Fibroblast of upper back skin (primary cell): ENCODE data around the gene MPZL1.

Experiments used
- DNase-seq: peaks from one replicate; pipeline ENCODE4 v3.0.0-alpha.2; 2013

Gene MPZL1

GRCh38 chr1:167751676-167752075 lies 29.9 kb downstream of the MPZL1 start:
- no peak for DNase-seq

GRCh38 chr1:167752219-167752985 lies 30.6 kb downstream of the MPZL1 start:
- peak; percentile 49 for DNase-seq

GRCh38 chr1:167755654-167756053 lies 33.9 kb downstream of the MPZL1 start:
- DNase-seq, result no peak

GRCh38 chr1:167756730-167757405 lies 35.1 kb downstream of the MPZL1 start:
- DNase-seq, result no peak

- DNase-seq, result no peak
Measured at GRCh38 chr1:167757433-167758309, 35.9 kb downstream of the MPZL1 start.

- DNase-seq, result no peak
Measured at GRCh38 chr1:167761400-167761799, 39.6 kb downstream of the MPZL1 start.

GRCh38 chr1:167762061-167762746 lies 40.4 kb downstream of the MPZL1 start:
- DNase-seq, result no peak

GRCh38 chr1:167763525-167764220 lies 41.9 kb downstream of the MPZL1 start:
- no peak for DNase-seq

- no peak for DNase-seq
Measured at GRCh38 chr1:167764458-167765330, 42.9 kb downstream of the MPZL1 start.

GRCh38 chr1:167765496-167765895 lies 43.7 kb downstream of the MPZL1 start:
- DNase-seq, result no peak

- DNase-seq, result no peak
Measured at GRCh38 chr1:167766538-167766937, 44.8 kb downstream of the MPZL1 start.

GRCh38 chr1:167767761-167768160 lies 46.0 kb downstream of the MPZL1 start:
- DNase-seq, result no peak

GRCh38 chr1:167770127-167770526 lies 48.3 kb downstream of the MPZL1 start:
- no peak for DNase-seq

- no peak for DNase-seq
Measured at GRCh38 chr1:167772436-167772835, 50.7 kb downstream of the MPZL1 start.

- no peak for DNase-seq
Measured at GRCh38 chr1:167773516-167773915, 51.7 kb downstream of the MPZL1 start.

- DNase-seq, result no peak
Measured at GRCh38 chr1:167774710-167775109, 52.9 kb downstream of the MPZL1 start.

GRCh38 chr1:167775178-167775577 lies 53.4 kb downstream of the MPZL1 start:
- DNase-seq, result no peak

- DNase-seq, result no peak
Measured at GRCh38 chr1:167776151-167776550, 54.4 kb downstream of the MPZL1 start.

- no peak for DNase-seq
Measured at GRCh38 chr1:167776616-167777268, 55.0 kb downstream of the MPZL1 start.

GRCh38 chr1:167777269-167777650 lies 55.5 kb downstream of the MPZL1 start:
- no peak for DNase-seq

GRCh38 chr1:167781558-167781957 lies 59.8 kb downstream of the MPZL1 start:
- no peak for DNase-seq
